H1 (cell line): ENCODE data around the gene SLC7A10. TPM values are rescaled to one million over a fixed set of nuclear protein-coding genes. Genes with fewer than 3 reads are reported as not detected.

Experiments
- CTCF ChIA-PET: fragments of 300-600 bp; sonication (Branson Sonifier 250); formaldehyde crosslinking; loops from one replicate; lab custom pipeline; 2021; ENCODE audit not compliant: partially characterized antibody; lab: Charles Lee
- POLR2A ChIA-PET: fragments of 300-600 bp; sonication (Branson Sonifier 250); formaldehyde crosslinking; loops from one replicate; lab custom pipeline; 2021; ENCODE audit warnings: inconsistent platforms; ENCODE audit not compliant: partially characterized antibody; lab: Charles Lee
- DNase-seq, 2 experiments: peaks; one replicate each; pipeline versions ENCODE4 v3.0.0 to v3.0.0-alpha.2; 2010 to 2022; ENCODE audit warnings: low spot score in 2 of 2, low read depth in 1 of 2, mixed read lengths in 1 of 2
- FAIRE-seq: peaks from 2 replicates; lab custom pipeline; 2011; peaks lifted over from hg19 to GRCh38; lab: Jason Lieb, UNC
- H2AFZ ChIP-seq: 2 replicates; pipeline ENCODE4 v1.8.1; 2012; ENCODE audit warnings: low read length, inconsistent platforms
- H2AK5ac ChIP-seq: 2 replicates; pipeline ENCODE4 v1.6.1; 2013; ENCODE audit warnings: low read depth, low read length
- H2BK120ac ChIP-seq: replicated peaks from 2 replicates; pipeline ENCODE3; 2013; ENCODE audit warnings: low read depth, low read length, inconsistent platforms
- H2BK12ac ChIP-seq: 2 replicates; pipeline ENCODE4 v1.6.1; 2013; ENCODE audit warnings: low read depth, low read length
- H2BK15ac ChIP-seq: 2 replicates; pipeline ENCODE4 v1.6.1; 2013; ENCODE audit warnings: low read length
- H2BK20ac ChIP-seq: 2 replicates; pipeline ENCODE4 v1.6.1; 2013; ENCODE audit warnings: low read length
- H2BK5ac ChIP-seq: 2 replicates; pipeline ENCODE4 v1.6.1; 2013; ENCODE audit warnings: low read depth, low read length
- H3K14ac ChIP-seq: 2 replicates; pipeline ENCODE4 v1.6.1; 2013; ENCODE audit warnings: inconsistent platforms; ENCODE audit not compliant: insufficient read length
- H3K18ac ChIP-seq: 2 replicates; pipeline ENCODE4 v1.6.1; 2013; ENCODE audit warnings: low read length; ENCODE audit errors: extremely low read depth
- H3K23ac ChIP-seq: 2 replicates; pipeline ENCODE4 v1.6.1; 2013; ENCODE audit warnings: inconsistent platforms; ENCODE audit not compliant: insufficient read length
- H3K23me2 ChIP-seq: 2 replicates; pipeline ENCODE4 v1.6.1; 2013; ENCODE audit warnings: low read depth, low read length
- H3K27ac ChIP-seq: 2 replicates; pipeline ENCODE4 v1.6.1; 2011; ENCODE audit warnings: low read depth, low read length, inconsistent platforms
- H3K27me3 ChIP-seq, 4 experiments: replicated peaks in 1 of 4; 1 replicate in 1 of 4; 2 replicates in 3 of 4; pipeline versions ENCODE4 v1.6.1 to v1.8.1; 2011 to 2013; ENCODE audit warnings: low read length in 3 of 4, mild to moderate bottlenecking in 3 of 4, inconsistent platforms in 2 of 4, mixed read lengths in 2 of 4, moderate library complexity in 1 of 4; ENCODE audit not compliant: control insufficient read depth in 3 of 4, insufficient read depth in 3 of 4; ENCODE audit errors: extremely low read depth in 1 of 4
- H3K36me3 ChIP-seq, 4 experiments: 2 replicates each; pipeline versions ENCODE4 v1.6.1 to v1.8.1; 2011 to 2013; ENCODE audit warnings: mild to moderate bottlenecking in 4 of 4, low read length in 3 of 4, moderate library complexity in 2 of 4, control low read depth in 1 of 4, inconsistent platforms in 1 of 4; ENCODE audit not compliant: insufficient read depth in 4 of 4, control insufficient read depth in 2 of 4
- H3K4ac ChIP-seq: replicated peaks from 2 replicates; pipeline ENCODE3; 2013; ENCODE audit warnings: low read length, low read depth, mixed read lengths, inconsistent platforms; ENCODE audit not compliant: insufficient read length
- H3K4me1 ChIP-seq, 4 experiments: replicated peaks in 1 of 4; 1 replicate in 1 of 4; 2 replicates in 3 of 4; pipeline versions ENCODE4 v1.6.1 to v1.8.1; 2011 to 2013; ENCODE audit warnings: low read length in 3 of 4, inconsistent platforms in 2 of 4, mixed read lengths in 1 of 4; ENCODE audit not compliant: insufficient read depth in 4 of 4, control insufficient read depth in 3 of 4
- H3K4me2 ChIP-seq, 2 experiments: 2 replicates each; pipeline versions ENCODE4 v1.6.1 to v1.8.1; 2011 to 2013; ENCODE audit warnings: low read depth in 2 of 2, low read length in 2 of 2, control low read depth in 1 of 2, inconsistent platforms in 1 of 2, mild to moderate bottlenecking in 1 of 2; ENCODE audit not compliant: insufficient read depth in 1 of 2
- H3K4me3 ChIP-seq, 4 experiments: fragments of 200-600, 300-600 bp in 1 of 4; sonication (generic), shearing (Covaris generic), sonication (Bioruptor Twin) in 1 of 4; 2 replicates each; pipeline versions ENCODE4 v1.5.1 to v1.8.1; 2011 to 2016; ENCODE audit warnings: low read length in 4 of 4, low read depth in 3 of 4, control low read depth in 2 of 4, inconsistent platforms in 2 of 4, mild to moderate bottlenecking in 2 of 4, mixed read lengths in 1 of 4, moderate library complexity in 1 of 4; ENCODE audit not compliant: insufficient read depth in 2 of 4; ENCODE audit errors: extremely low read depth in 1 of 4
- H3K56ac ChIP-seq: replicated peaks from 2 replicates; pipeline ENCODE3; 2013; ENCODE audit warnings: low read depth, mild to moderate bottlenecking, mixed read lengths, low read length, inconsistent platforms; ENCODE audit not compliant: insufficient read length
- H3K79me1 ChIP-seq: 2 replicates; pipeline ENCODE4 v1.6.1; 2013; ENCODE audit warnings: low read depth, low read length, control low read depth
- H3K79me2 ChIP-seq, 2 experiments: 2 replicates each; pipeline versions ENCODE4 v1.6.1 to v1.8.1; 2012 to 2013; ENCODE audit warnings: low read length in 2 of 2, mild to moderate bottlenecking in 2 of 2, inconsistent platforms in 1 of 2; ENCODE audit not compliant: insufficient read depth in 2 of 2, control insufficient read depth in 1 of 2
- H3K9ac ChIP-seq, 4 experiments: replicated peaks in 1 of 4; 1 replicate in 1 of 4; 2 replicates in 3 of 4; pipeline versions ENCODE4 v1.6.1 to v1.8.1; 2011 to 2013; ENCODE audit warnings: low read depth in 3 of 4, low read length in 3 of 4, control low read depth in 2 of 4, mild to moderate bottlenecking in 2 of 4, moderate library complexity in 2 of 4, inconsistent platforms in 1 of 4; ENCODE audit errors: extremely low read depth in 1 of 4
- H3K9me3 ChIP-seq, 2 experiments: 2 replicates each; pipeline versions ENCODE4 v1.6.1 to v1.8.1; 2012 to 2013; ENCODE audit warnings: mild to moderate bottlenecking in 2 of 2, moderate library complexity in 2 of 2, control low read depth in 1 of 2, inconsistent platforms in 1 of 2, low read depth in 1 of 2, low read length in 1 of 2, mixed read lengths in 1 of 2; ENCODE audit not compliant: insufficient read depth in 2 of 2
- H4K20me1 ChIP-seq, 2 experiments: replicated peaks in 1 of 2; 2 replicates each; pipeline versions ENCODE3 to v1.8.1; 2011 to 2013; ENCODE audit warnings: inconsistent platforms in 2 of 2, low read length in 2 of 2, mild to moderate bottlenecking in 1 of 2; ENCODE audit not compliant: insufficient read depth in 2 of 2, control insufficient read depth in 1 of 2
- H4K5ac ChIP-seq: 2 replicates; pipeline ENCODE4 v1.6.1; 2013; ENCODE audit warnings: low read length, low read depth, mixed read lengths, inconsistent platforms; ENCODE audit not compliant: insufficient read length
- H4K8ac ChIP-seq: 2 replicates; pipeline ENCODE4 v1.8.0; 2013; ENCODE audit warnings: mild to moderate bottlenecking, moderate library complexity, low read length, inconsistent platforms; ENCODE audit not compliant: insufficient read depth; ENCODE audit errors: extremely low read depth
- H4K91ac ChIP-seq: replicated peaks from 2 replicates; pipeline ENCODE3; 2013; ENCODE audit warnings: low read length, mixed read lengths, inconsistent platforms; ENCODE audit not compliant: insufficient read length
- CBX8 ChIP-seq: fragments of 300-800, 300-1000 bp; sonication (generic); IDR thresholded peaks from 2 replicates; pipeline ENCODE4 v1.7.1; 2016; ENCODE audit warnings: low read depth, low read length, borderline replicate concordance
- CEBPB ChIP-seq: IDR thresholded peaks from 2 replicates; pipeline ENCODE4 v1.6.1; 2012; ENCODE audit warnings: low read depth, low read length
- CHD1 ChIP-seq: IDR thresholded peaks from 2 replicates; pipeline ENCODE4 v1.6.1; 2012; ENCODE audit warnings: low read depth, low read length, improper control_type of control experiment
- CHD2 ChIP-seq: IDR thresholded peaks from 2 replicates; pipeline ENCODE4 v1.6.1; 2012; ENCODE audit warnings: low read length, improper control_type of control experiment
- EGR1 ChIP-seq: IDR thresholded peaks from 2 replicates; pipeline ENCODE4 v1.6.1; 2011; ENCODE audit warnings: low read depth, low read length, borderline replicate concordance
- HDAC2 ChIP-seq, 2 experiments: fragments of 300-600 bp in 1 of 2; sonication (generic) in 1 of 2; IDR thresholded peaks; 2 replicates each; pipeline ENCODE4 v1.6.1; 2011 to 2012; ENCODE audit warnings: low read depth in 2 of 2, low read length in 2 of 2, mild to moderate bottlenecking in 2 of 2, moderate library complexity in 2 of 2, borderline replicate concordance in 1 of 2, inconsistent platforms in 1 of 2
- MAFK ChIP-seq: IDR thresholded peaks from 2 replicates; pipeline ENCODE4 v1.6.1; 2012; ENCODE audit warnings: low read depth, mild to moderate bottlenecking, improper control_type of control experiment, low read length
- NANOG ChIP-seq: IDR thresholded peaks from 2 replicates; pipeline ENCODE4 v1.6.1; 2011; ENCODE audit warnings: low read length, low read depth, mild to moderate bottlenecking, inconsistent platforms; ENCODE audit not compliant: insufficient read depth, poor library complexity, severe bottlenecking
- POLR2AphosphoS5 ChIP-seq: IDR thresholded peaks from 2 replicates; pipeline ENCODE4 v1.6.1; 2011; ENCODE audit warnings: low read depth, low read length
- RAD21 ChIP-seq, 2 experiments: IDR thresholded peaks in 1 of 2; conservative IDR thresholded peaks in 1 of 2; 2 replicates each; pipeline ENCODE4 v1.6.1; 2011; ENCODE audit warnings: low read depth in 2 of 2, low read length in 2 of 2, improper control_type of control experiment in 1 of 2, inconsistent platforms in 1 of 2, mild to moderate bottlenecking in 1 of 2, moderate library complexity in 1 of 2
- SIN3A ChIP-seq, 2 experiments: IDR thresholded peaks in 1 of 2; conservative IDR thresholded peaks in 1 of 2; 2 replicates each; pipeline ENCODE4 v1.6.1; 2011 to 2012; ENCODE audit warnings: low read length in 2 of 2, improper control_type of control experiment in 1 of 2, low read depth in 1 of 2, mild to moderate bottlenecking in 1 of 2
- SIX5 ChIP-seq: IDR thresholded peaks from 2 replicates; pipeline ENCODE4 v1.6.1; 2011; ENCODE audit warnings: mild to moderate bottlenecking, low read depth, low read length
- SP4 ChIP-seq: IDR thresholded peaks from 2 replicates; pipeline ENCODE4 v1.6.1; 2012; ENCODE audit warnings: low read length, inconsistent platforms
- WGBS, 2 experiments: shearing (Covaris generic) in 1 of 2; methylation state at CpG; one replicate each; pipeline versions ENCODE4 v1.1.6 to v1.1.7; 2013 to 2015; ENCODE audit warnings: low lambda C conversion rate in 2 of 2, mixed read lengths in 2 of 2, inconsistent platforms in 1 of 2, low coverage in 1 of 2, missing lambda C conversion rate in 1 of 2; ENCODE audit not compliant: insufficient replicate concordance in 2 of 2, insufficient coverage in 1 of 2, insufficient read length in 1 of 2; ENCODE audit errors: extremely low coverage in 1 of 2, missing lambda C conversion rate in 1 of 2; 5-methylcytosine and 5-hydroxymethylcytosine counted together
- polyA plus RNA-seq, 7 experiments: library from polyadenylated mRNA; depleted of rRNA in 3 of 7; stranded (reverse) in 5 of 7; unstranded in 2 of 7; fragments of >200 nt in 5 of 7; fragments of 200-250 nt in 2 of 7; gene quantifications; 1 replicate in 5 of 7; 2 replicates in 1 of 7; 4 replicates in 1 of 7; pipeline versions ENCODE4 v1.2.1 to v1.2.3, GENCODE V29; 2011 to 2013; ENCODE audit warnings: missing spikeins in 2 of 7, mixed read lengths in 2 of 7
- total RNA-seq: library from RNA; stranded (reverse); fragmentation: NEBNext Ultra II Directional; extraction: Animal tissue kit (Norgen Biotek cat#: 25700); gene quantifications from 2 replicates; pipeline ENCODE4 v1.2.1, GENCODE V29; 2021

Gene SLC7A10
- total and polyA plus RNA-seq, 2 of the 8 experiments (the other 6 are each of a cell fraction or from before 2014, with no cell fraction given): 3.7 to 7.1 TPM

DNA sequence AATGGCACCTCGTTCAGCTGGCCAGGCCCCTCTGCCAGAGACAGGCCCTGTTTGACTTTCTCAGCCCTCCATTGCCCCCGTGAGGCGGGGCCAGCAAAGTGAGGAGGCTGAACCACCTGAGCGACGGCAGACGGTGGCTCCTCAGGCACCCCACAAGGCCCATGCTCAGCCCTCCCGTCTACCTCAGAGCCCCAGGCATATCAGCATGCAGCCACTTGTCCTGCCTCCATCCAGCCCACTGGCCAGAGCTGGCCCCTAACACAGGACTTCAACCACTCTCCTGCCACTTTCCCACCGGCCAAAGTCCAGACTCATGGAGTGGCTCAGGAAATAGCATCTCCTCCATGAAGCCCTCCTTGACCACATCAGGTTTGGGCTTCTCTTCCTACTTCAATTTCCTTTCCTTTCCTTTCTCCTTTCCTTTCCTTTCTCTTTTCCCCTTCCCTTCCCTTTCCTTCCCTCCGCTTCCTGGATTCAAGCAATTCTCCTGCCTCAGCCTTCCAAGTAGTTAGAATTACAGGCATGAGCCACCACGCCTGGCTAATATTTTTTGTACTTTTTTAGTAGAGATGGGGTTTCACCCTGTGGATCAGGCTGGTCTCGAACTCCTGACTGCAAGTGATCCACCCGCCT is 9.3 kb downstream of the SLC7A10 start:
- H3K9ac ChIP-seq: no peak overlapping the region
- 64% methylated on average over 12 of the region's 12 CpGs; no CpG with 5 or more reads in 1 of the 2 experiments for WGBS, 2 experiments
- H3K79me2 ChIP-seq: no peaks in the 10 kb centered on the region
- H3K18ac ChIP-seq: no peak overlapping the region
- POLR2A ChIA-PET: interaction anchor here (1.4 kb wide), 1 partner anchor 8 kb away, joined by 3 read pairs; no protein-coding TSS in a partner anchor
- H2BK20ac ChIP-seq: no peak overlapping the region
- no peak overlapping the region for H3K56ac ChIP-seq
- no peak overlapping the region for H2BK5ac ChIP-seq
- no peak overlapping the region for H2AK5ac ChIP-seq
- no peak overlapping the region for H3K4me3 ChIP-seq
- H3K9me3 ChIP-seq: no peaks in the 10 kb centered on the region
- H4K91ac ChIP-seq: no peak overlapping the region
- H2BK12ac ChIP-seq: no peak overlapping the region
- H3K23me2 ChIP-seq: no peaks in the 10 kb centered on the region
- peak overlapping the region; percentile 9; the same call in 1 of the 2 replicates for H4K8ac ChIP-seq
- no peak overlapping the region for H3K4me2 ChIP-seq
- no peak overlapping the region for H3K27ac ChIP-seq
- peaks cover 0 to 2% (median under 1%) of the 10 kb centered on the region in 4 experiments; a peak in 3 of 7 replicates for H3K4me1 ChIP-seq
- H2BK15ac ChIP-seq: no peak overlapping the region
- H2BK120ac ChIP-seq: no peak overlapping the region
- CTCF ChIA-PET: interaction anchor here (0.6 to 3.8 kb wide), 12 partner anchors 7 to 355 kb away, joined by 3 to 21 read pairs (median 4); partner anchors contain the start of gene SLC7A10
- peaks cover 0 to 2% of the 10 kb centered on the region in 2 experiments for H4K20me1 ChIP-seq
- no peak overlapping the region for H3K4ac ChIP-seq
- DNase-seq: no peak
- H2AFZ ChIP-seq: 0 out of 2 replicates have a peak overlapping the region, but pooled peaks have one; percentile 65
- no peaks in the 10 kb centered on the region for H3K27me3 ChIP-seq
- H3K23ac ChIP-seq: no peak overlapping the region
- no peaks in the 10 kb centered on the region for H3K79me1 ChIP-seq
- no peaks in the 10 kb centered on the region for H3K36me3 ChIP-seq
- H3K14ac ChIP-seq: no peak overlapping the region
- H4K5ac ChIP-seq: no peak overlapping the region
- no peak for FAIRE-seq
- TF ChIP-seq NANOG (no peak), RAD21 (IDR thresholded peaks at IDR 0.05 in 1 of 2, conservative IDR thresholded peaks at IDR 0.05 in 1 of 2; ENCODE audit: low read depth in 2 of 2, low read length in 2 of 2) (peak; percentile 34 to 53), CBX8 (no peak), HDAC2 (IDR thresholded peaks at IDR 0.05; ENCODE audit: borderline replicate concordance in 1 of 2, low read depth in 2 of 2, low read length in 2 of 2) (no peak), CHD1 (no peak), SP4 (no peak), MAFK (no peak), SIX5 (no peak), POLR2AphosphoS5 (no peak), SIN3A (conservative IDR thresholded peaks at IDR 0.05 in 1 of 2, IDR thresholded peaks at IDR 0.05 in 1 of 2; ENCODE audit: low read depth in 1 of 2, low read length in 2 of 2) (no peak), EGR1 (no peak), CHD2 (no peak), CEBPB (no peak)
